ENCODE data around the gene LCLAT1.
"Not testable (repeated sequence)": the region's sequence is repeated elsewhere in the genome, so short reads cannot be mapped to it uniquely, and the experiment has no call there.

The LCLAT1 gene

DNA sequence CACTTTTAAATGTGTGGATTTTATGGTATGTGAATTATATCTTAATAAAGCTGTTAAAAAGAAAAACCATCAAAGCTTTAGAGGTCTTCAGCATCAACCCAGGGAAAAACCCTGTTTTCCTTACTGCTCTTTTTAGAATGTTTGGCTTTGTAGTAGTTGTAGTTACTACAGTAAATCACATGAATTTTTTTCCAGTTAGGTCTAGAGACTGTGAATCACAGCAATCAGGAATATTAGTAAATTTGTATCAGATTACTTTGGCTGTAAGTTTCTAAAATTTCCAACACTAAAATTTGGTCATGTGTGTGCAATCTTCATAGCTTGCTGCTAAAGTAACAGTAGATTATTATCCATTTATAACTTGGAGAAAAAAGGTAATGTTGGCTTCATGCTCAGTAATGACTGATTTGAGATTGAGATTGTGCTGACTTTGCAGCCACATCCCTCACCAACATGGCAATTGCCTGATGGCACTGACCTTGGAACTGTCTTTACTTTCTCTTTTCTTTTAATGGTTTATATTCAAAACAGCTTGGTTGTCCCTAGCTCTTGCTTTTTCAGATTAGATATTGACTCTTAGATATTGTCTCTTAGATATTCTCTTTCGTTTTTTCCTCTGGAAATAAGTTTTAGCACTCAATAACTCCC, 41.1 kb downstream of the LCLAT1 start:
- no peak for DNase-seq (ENCODE audit: low read depth)

DNA sequence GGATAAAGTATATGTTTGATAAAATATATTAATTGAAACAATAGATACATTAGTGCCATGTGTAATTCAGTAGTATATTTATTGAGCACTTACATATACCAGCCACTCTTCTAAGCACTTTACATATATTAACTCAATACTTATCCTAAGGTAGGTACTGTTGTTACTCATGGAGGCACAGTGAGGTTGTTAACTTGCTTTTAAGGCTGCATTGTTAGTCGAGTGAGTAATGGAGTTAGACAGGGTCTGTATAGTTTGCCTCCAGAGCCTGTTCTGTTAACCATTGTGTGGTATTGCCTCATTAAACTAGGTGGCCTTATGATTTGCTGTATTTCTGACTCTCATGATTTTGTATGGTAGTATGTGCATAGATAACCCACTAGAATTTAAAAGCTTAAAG, 44.2 kb downstream of the LCLAT1 start:
- DNase-seq (ENCODE audit: low read depth) = no peak

DNA sequence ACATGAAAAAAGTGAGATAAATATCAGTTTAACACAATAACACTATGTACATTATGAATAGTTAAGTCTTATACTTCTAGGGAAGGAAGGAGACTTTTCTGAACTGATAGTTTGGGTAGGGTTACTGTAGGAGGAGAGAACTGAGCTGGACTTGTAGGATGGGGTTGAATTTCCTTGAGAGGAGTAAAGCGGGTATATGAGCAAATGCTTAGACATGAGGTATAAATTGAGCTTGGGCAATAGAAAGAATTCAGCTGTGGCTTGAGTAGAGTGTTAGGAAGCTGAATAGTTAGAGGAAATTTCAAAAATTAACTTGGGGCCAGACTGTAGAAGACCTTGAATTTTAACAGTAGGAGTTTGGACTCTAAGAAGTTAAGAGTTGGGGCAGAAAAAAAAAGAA, 45.1 kb downstream of the LCLAT1 start:
- DNase-seq (ENCODE audit: low read depth) = no peak

- DNase-seq (ENCODE audit: low read depth) = no peak
Observed at GRCh38 chr2:30492619-30493018, 45.6 kb downstream of the LCLAT1 start.

GRCh38 chr2:30493440-30493839, 46.4 kb downstream of the LCLAT1 start:
- DNase-seq (ENCODE audit: low read depth) = no peak

DNA sequence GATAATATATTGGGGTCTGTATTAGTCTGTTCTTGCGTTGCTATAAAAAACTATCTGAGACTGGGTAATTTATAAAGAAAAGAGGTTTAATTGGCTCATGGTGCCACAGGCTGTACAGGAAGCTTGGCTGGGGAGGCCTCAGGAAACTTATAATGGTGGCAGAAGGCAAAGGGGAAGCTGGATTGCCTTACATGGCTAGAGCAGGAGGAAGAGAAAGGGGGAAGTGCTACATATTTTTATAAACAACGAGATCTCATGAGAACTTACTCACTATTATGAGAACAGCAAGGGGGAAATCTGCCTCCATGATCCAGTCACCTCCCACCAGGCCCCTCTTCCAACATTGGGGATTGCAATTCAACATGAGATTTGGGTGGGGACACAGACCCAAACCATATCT, 48.9 kb downstream of the LCLAT1 start:
- not testable (repeated sequence) for DNase-seq (ENCODE audit: low read depth)

GRCh38 chr2:30499681-30500080, 52.6 kb downstream of the LCLAT1 start:
- DNase-seq (ENCODE audit: low read depth) = no peak

DNA sequence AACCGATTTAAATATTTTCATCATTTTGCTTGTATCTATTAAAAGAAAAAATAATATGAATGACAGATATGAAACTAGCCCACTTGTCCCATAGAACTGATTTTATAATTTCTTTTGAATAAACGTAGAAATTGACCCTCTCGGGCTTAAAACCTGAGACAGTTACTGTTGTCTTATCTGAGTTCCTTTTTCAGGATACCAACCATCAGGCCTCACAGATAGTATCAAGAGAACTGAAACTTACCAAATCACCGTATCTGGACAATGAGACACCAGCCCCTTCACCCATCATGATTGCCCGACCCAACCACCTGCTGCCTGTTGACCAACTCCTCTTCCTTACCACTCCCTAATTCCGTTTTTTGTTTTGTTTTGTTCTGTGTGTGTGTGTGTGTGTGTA, 53.7 kb downstream of the LCLAT1 start:
- no peak for DNase-seq (ENCODE audit: low read depth)

DNA sequence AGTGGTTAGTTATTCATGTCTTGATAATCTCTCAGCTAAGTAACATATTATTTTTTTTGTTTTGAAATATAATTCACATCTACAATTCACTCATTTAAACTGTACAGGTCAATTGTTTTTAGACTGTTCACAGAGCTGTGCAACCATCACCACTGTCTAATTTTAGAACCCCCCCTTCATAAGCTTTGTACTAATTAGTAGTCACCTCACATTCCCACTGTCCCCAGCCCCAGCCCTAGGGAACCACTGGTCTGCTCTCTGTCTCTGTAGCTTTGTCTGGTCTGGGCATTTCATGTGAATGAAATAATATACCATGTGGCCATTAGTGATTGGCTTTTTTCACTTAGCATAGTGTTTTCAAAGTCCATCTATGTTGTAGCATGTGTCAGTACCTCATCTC, 55.3 kb downstream of the LCLAT1 start:
- no peak for DNase-seq (ENCODE audit: low read depth)

DNA sequence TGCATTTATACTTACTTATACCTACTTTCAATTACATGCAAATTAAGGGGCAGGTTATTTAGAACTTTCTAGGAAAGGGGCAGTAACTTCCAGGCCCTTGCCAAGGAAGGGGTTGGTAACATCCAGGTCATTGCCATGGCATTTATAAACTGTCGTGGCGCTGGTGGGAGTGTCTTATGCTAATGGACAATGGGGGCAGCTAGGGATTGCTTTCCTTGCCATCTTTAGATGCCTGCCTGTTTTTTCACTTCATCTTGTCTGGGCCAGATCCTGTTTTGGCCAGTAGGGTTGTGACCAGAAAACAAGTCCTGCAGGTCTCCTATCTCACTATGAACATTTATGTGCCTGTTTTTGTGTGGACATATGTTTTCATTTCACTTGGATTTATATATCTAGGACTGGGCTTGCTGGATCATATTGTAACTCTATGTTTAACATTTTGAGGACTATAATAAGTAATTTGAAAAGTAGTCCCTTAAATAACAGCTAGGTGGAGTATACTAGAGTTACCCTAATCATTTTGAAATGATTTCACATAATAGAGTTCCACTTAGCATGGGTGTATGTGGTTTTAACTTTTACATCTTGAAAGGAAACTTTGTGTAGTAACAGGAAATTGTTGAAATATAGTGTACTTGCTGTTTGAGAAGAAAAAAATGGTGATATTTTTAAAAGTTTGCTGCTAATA, 56.1 kb downstream of the LCLAT1 start:
- DNase-seq (ENCODE audit: low read depth) = no peak

DNA sequence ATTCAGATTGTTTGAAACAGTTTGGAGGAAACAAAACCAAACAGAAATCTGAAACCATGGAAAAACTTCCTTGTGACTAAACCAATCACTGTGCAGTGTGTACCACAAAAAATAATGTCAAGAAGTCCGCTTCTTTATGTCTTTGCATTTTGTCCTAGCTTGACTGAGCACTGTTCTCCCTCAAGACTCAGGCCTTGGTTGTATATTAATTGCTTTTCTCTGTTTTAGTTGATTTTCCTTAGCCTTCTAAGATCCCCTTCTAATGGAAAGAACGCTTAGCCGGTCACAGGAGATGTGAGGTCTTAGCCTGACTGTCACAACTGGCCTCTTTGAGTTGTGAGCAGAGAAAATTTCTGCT, 56.6 kb downstream of the LCLAT1 start:
- no peak for DNase-seq (ENCODE audit: low read depth)

- DNase-seq (ENCODE audit: low read depth) = no peak
Observed at GRCh38 chr2:30504731-30505130, 57.7 kb downstream of the LCLAT1 start.

- DNase-seq (ENCODE audit: low read depth) = no peak
Observed at GRCh38 chr2:30505500-30506180, 58.6 kb downstream of the LCLAT1 start.

GRCh38 chr2:30507460-30507859, 60.4 kb downstream of the LCLAT1 start:
- DNase-seq (ENCODE audit: low read depth) = not testable (repeated sequence)

- no peak for DNase-seq (ENCODE audit: low read depth)
Observed at GRCh38 chr2:30509716-30510115, 62.7 kb downstream of the LCLAT1 start.

GRCh38 chr2:30510409-30510808, 63.4 kb downstream of the LCLAT1 start:
- no peak for DNase-seq (ENCODE audit: low read depth)

- DNase-seq (ENCODE audit: low read depth) = no peak
Observed at GRCh38 chr2:30511122-30512083, 64.4 kb downstream of the LCLAT1 start.

- DNase-seq (ENCODE audit: low read depth) = no peak
Observed at GRCh38 chr2:30512243-30512886, 65.3 kb downstream of the LCLAT1 start.

- not testable (repeated sequence) for DNase-seq (ENCODE audit: low read depth)
Observed at GRCh38 chr2:30513649-30514048, 66.6 kb downstream of the LCLAT1 start.

DNA sequence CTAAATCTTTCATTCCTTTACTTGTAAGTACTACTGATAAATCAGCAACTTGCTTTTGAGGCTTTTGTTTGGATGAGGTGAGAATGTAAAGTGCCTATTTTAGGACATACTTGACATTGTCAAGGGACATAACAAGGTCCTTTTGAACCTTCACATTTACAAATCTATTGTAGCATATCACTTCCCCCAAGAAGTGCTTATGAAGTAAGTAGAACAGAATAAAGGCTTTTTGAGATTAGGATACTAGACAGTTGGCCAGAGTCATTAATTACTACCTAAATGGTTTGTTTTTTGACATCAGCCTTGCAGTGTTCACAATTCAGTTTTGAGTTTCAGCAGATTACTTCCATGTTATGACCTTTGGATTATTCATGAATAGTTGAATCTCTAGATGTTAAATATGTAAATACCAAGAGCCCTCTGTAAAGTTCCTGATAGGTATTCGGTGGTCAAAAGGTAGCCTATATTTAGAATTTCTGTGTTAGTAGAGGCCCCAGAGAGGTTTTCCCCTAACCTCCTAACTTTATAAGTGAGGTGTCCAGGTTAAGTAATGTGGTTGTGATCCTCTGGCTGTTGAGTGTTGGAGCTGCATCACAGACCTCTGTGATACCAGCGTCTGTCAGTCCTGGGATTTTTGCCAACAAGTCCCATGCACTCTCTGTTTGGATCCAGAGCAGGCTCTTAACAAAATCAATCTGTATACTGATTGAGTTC, 67.2 kb downstream of the LCLAT1 start:
- DNase-seq (ENCODE audit: low read depth) = no peak

GRCh38 chr2:30514848-30515435, 67.9 kb downstream of the LCLAT1 start:
- no peak for DNase-seq (ENCODE audit: low read depth)

Measured in stimulated activated CD8-positive, alpha-beta memory T cell treated with anti-CD3 and anti-CD28 coated beads, Interleukin-7, amount 100 ng/mL, for 24 hours (primary cell).